Lower leg skin (tissue), 3 donors: ENCODE results near the gene SHROOM2.

Experiments used
- POLR2A ChIP-seq, 2 donors: fragments of 450-650 bp; IDR thresholded peaks; one replicate each; pipeline ENCODE4 v1.6.1; 2016 to 2017; ENCODE audit warnings: antibody characterized with exemption in 2 of 2, mild to moderate bottlenecking in 1 of 2, moderate library complexity in 1 of 2
- TF ChIP-seq, protein P1 (sequence below), 3 donors: fragments of 450-650 bp; IDR thresholded peaks; one replicate each; pipeline ENCODE4 v1.5.1; 2016; ENCODE audit warnings: antibody characterized with exemption in 3 of 3, mild to moderate bottlenecking in 3 of 3, moderate library complexity in 2 of 3

- TF ChIP-seq, protein P1, sequence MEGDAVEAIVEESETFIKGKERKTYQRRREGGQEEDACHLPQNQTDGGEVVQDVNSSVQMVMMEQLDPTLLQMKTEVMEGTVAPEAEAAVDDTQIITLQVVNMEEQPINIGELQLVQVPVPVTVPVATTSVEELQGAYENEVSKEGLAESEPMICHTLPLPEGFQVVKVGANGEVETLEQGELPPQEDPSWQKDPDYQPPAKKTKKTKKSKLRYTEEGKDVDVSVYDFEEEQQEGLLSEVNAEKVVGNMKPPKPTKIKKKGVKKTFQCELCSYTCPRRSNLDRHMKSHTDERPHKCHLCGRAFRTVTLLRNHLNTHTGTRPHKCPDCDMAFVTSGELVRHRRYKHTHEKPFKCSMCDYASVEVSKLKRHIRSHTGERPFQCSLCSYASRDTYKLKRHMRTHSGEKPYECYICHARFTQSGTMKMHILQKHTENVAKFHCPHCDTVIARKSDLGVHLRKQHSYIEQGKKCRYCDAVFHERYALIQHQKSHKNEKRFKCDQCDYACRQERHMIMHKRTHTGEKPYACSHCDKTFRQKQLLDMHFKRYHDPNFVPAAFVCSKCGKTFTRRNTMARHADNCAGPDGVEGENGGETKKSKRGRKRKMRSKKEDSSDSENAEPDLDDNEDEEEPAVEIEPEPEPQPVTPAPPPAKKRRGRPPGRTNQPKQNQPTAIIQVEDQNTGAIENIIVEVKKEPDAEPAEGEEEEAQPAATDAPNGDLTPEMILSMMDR (IDR thresholded peaks at IDR 0.05) = no peak
- no peak for TF ChIP-seq POLR2A (IDR thresholded peaks at IDR 0.05)
Observed at GRCh38 chrX:9772943-9773342, 13.3 kb upstream of the SHROOM2 start.
